ENCODE measurements around the gene THBD. TPM values are rescaled to one million over a fixed set of nuclear protein-coding genes. Genes with fewer than 3 reads are reported as not detected.

THBD gene
- 1.00 and 1.2 TPM in 2 replicates for total RNA-seq

GRCh38 chr20:23049201-23050075, at the start of gene THBD:
Gene THBD (minus strand): TSS chr20:23049672. CDS start chr20:23049504, 168 bp downstream.

GRCh38 chr20:23086056-23086566, 36.6 kb upstream of the THBD start, which contains the start of gene CD93:
Gene CD93 (minus strand): TSS chr20:23086324. CDS start chr20:23086192, 132 bp downstream.

GRCh38 chr20:23034721-23035671, 14.5 kb downstream of the THBD start, which contains the start of gene SSTR4:
Gene SSTR4 (plus strand): TSS chr20:23035312. CDS start chr20:23035484, 172 bp downstream.

Other genes with a start within 250 kb of the THBD start
- not detected in 2 replicates for gene SSTR4, start 14.4 kb downstream of the THBD start, total RNA-seq
- gene CD93, start 36.7 kb upstream of the THBD start, total RNA-seq, result 0.14 and 2.1 TPM in 2 replicates